ENCODE measurements around the gene MRTFA. TPM values are rescaled to one million over a fixed set of nuclear protein-coding genes. Genes with fewer than 3 reads are reported as not detected.

MRTFA gene
- total and polyA plus RNA-seq, 5 experiments from 2014 or later: 10.7 to 122 (median 31.0) TPM

DNA sequence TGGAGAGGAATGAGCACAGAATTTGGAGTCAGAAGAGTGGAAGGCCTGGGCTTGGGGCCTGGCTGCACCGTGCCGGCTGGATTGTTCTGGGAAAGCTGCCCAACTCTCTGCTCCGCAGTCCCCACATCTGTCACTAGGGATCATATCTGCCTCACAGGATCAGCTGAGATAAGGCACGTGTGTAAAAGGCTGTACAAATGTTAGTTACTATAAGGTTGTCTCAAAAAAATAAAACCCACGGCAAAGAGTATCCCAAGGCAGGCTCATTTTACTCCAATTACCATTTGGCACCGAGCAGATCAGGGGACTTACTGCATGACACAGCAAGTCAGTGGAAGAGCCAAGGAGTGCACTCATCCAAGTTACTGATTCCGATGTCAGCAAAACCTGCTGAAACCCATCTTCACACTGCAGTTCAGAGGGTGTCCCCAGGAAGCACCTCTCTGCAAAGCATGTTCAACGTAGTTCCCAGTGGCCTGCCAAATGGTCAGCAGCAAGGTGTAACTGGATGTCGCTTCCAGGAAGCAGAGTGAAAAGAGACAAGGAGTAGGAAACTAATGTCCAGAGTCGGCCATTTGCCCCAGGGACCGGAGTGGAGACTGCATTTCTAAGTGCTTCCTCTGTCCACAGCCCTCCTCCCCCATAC is 18.1 kb upstream of the MRTFA start:
- no peaks in the 10 kb centered on the region for H3K9me3 Mint-ChIP-seq
- H3K27me3 Mint-ChIP-seq: no peaks in the 10 kb centered on the region
- ATAC-seq (no peak), DNase-seq (no peak)
- H3K36me3 Mint-ChIP-seq: no peaks in the 10 kb centered on the region
- H3K4me3 Mint-ChIP-seq: no peak overlapping the region
- POLR2A ChIA-PET: interaction anchor here (0.5 kb wide), 1 partner anchor 73 kb away, joined by 3 read pairs; no protein-coding TSS in a partner anchor
- no peak overlapping the region for H3K27ac Mint-ChIP-seq
- peaks cover 0 to 2% (median under 1%) of the 10 kb centered on the region in 4 donors for H3K4me1 Mint-ChIP-seq

GRCh38 chr22:40653361-40653760 is 16.8 kb upstream of the MRTFA start:
- H3K4me1 Mint-ChIP-seq: peaks cover 0 to 4% (median under 1%) of the 10 kb centered on the region in 4 donors
- DNase-seq: no peak
- H3K4me3 Mint-ChIP-seq: no peak overlapping the region
- no peaks in the 10 kb centered on the region for H3K36me3 Mint-ChIP-seq
- H3K27me3 Mint-ChIP-seq: no peaks in the 10 kb centered on the region
- ATAC-seq: no peak
- peak overlapping the region in 3 of 10 donors; percentile 35 to 51 (median 41) for H3K27ac Mint-ChIP-seq
- POLR2A ChIA-PET: no interaction called here
- no peaks in the 10 kb centered on the region for H3K9me3 Mint-ChIP-seq

DNA sequence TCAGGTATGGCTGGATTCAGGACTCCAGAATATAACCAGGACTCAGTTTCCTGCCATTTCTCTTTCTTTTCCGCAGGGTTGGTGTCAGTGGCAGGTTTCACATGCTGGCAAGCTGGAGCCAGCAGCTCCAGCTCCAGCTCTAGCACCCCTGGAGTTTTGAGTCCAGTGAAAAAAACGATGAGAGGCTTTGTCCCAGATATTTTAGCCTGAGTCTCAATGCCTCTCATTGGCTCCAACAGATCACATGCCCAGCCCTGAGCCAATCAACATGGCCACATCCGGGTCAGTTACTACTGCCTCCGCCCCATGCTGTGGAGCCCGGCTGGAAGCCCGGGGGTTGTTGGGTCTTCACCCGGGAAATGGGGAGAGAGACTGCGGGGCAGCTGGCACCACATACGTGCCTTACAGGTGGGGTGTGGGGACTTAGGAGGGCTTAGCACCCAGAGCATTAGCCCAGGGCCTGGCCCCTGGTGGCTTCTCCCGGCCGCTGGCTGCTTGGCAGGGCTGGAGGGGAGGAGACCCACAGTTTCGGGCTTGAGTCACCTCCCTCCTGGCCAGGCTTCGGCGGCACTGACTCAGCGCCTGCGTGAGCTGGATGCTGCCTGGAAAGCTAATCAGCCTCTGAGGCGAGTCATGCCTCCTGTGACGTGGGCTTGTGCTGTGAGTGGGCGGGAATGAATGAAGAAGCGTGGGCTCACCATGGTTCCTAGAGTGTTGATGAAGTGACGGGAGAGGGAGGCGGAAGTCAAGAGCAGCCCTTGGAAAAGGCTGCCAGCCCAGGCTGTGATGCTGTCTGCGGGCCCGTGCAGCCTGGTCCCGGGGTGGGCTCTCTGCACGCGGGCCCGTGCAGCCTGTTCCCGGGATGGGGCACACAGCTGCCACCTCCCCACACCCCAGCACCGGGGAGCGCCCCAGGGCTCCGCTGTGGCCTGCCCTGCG is 15.3 kb upstream of the MRTFA start:
- peak overlapping the region; percentile 61 to 78 (median 72) for H3K4me3 Mint-ChIP-seq
- peak overlapping the region in 7 of 10 donors; percentile 19 to 81 (median 73) for H3K27ac Mint-ChIP-seq
- H3K9me3 Mint-ChIP-seq: no peaks in the 10 kb centered on the region
- POLR2A ChIA-PET: no interaction called here
- peak; percentile 14 to 71 (median 43) for DNase-seq
- no peaks in the 10 kb centered on the region for H3K36me3 Mint-ChIP-seq
- no peaks in the 10 kb centered on the region for H3K27me3 Mint-ChIP-seq
- H3K4me1 Mint-ChIP-seq: peaks cover 0 to 4% (median 2%) of the 10 kb centered on the region in 4 donors
- peak; percentile 87 to 88 for ATAC-seq

DNA sequence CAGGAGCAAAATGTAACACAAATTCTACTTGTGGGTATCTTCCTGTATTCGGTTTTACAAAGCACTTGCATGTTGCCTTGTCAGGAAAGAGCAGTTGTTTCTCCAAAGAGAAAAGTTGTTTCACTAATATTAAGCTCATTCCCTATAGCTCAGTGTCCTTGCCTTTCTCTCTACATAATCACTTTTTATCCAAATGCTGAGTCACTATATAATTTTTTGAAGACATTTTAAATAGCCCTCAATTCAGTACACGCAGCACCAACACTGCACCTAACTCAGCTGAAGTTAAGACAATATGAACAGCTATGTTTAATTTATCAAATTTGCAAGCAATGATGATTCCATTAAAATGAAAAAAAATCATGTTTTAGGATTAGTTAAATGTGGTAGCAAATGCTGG is 14.5 kb upstream of the MRTFA start:
- no peaks in the 10 kb centered on the region for H3K36me3 Mint-ChIP-seq
- no peaks in the 10 kb centered on the region for H3K27me3 Mint-ChIP-seq
- H3K4me3 Mint-ChIP-seq: no peak overlapping the region
- ATAC-seq (no peak), DNase-seq (no peak)
- H3K27ac Mint-ChIP-seq: no peak overlapping the region
- POLR2A ChIA-PET: no interaction called here
- H3K9me3 Mint-ChIP-seq: no peaks in the 10 kb centered on the region
- peaks cover 4 to 7% (median 5%) of the 10 kb centered on the region in 4 donors for H3K4me1 Mint-ChIP-seq

DNA sequence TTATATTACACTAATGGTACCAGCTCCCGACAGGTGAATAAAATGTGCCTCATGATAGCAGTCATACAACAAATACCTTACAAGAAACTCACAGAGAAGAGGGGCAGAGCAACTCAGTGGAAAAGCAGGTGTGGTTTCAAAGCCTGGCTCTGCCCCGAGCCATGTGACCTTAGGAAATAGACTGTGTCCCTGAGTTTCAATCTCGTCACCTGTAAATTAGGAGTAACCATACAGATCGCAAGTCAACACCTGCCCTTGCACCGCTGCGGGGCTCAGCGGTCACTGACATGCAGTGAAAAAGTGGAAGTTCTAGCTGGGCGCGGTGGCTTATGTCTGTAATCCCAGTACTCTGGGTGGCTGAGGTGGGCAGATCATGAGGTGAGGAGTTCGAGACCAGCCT is 11.9 kb upstream of the MRTFA start:
- Mint-ChIP-seq H3K4me1 (peaks cover 4 to 11% (median 9%) of the 10 kb centered on the region in 4 donors), H3K9me3 (no peaks in the 10 kb centered on the region), H3K4me3 (no peak overlapping the region), H3K27ac (peak overlapping the region in 2 of 10 donors; percentile 44 to 69), H3K27me3 (no peaks in the 10 kb centered on the region), H3K36me3 (no peaks in the 10 kb centered on the region)
- no peak for ATAC-seq
- DNase-seq: no peak
- POLR2A ChIA-PET: no interaction called here

DNA sequence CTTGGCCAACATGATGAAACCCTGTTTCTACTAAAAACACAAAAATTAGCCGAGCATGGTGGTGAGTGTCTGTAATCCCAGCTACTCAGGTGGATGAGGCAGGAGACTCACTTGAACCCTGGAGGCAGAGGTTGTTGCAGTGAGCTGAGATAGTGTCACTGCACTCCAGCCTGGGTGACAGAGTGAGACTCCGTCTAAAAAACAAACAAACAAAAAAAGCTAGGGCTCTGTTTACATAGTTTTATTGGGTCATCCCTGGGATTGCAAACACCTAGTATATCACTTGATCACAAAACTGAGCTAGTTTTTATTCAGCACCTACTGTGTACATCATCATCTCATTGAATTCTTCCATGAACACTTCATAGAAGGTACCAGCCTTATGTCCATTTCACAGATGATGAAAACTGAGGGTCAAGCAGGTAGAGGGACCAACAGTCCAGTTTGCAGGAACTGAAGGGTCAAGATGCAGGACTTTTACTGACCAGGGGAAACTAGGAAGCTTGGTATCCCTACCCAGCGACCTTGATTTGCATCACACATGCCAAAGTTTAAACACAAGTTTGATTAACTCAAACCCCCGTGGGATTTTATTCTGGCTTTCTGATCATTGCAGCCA is 9.2 kb upstream of the MRTFA start:
- Mint-ChIP-seq H3K27ac (peak overlapping the region in 2 of 10 donors; percentile 53 to 65), H3K27me3 (no peaks in the 10 kb centered on the region), H3K9me3 (no peaks in the 10 kb centered on the region), H3K4me1 (peaks cover 2 to 11% (median 8%) of the 10 kb centered on the region in 4 donors), H3K36me3 (no peaks in the 10 kb centered on the region), H3K4me3 (peak overlapping the region in 1 of 10 donors; percentile 43)
- DNase-seq (no peak), ATAC-seq (peak in 1 of 2 donors; percentile 30)
- POLR2A ChIA-PET: interaction anchor here (0.6 to 1.4 kb wide), 8 partner anchors 9 to 213 kb away, joined by 3 to 5 read pairs (median 3); no protein-coding TSS in a partner anchor

GRCh38 chr22:40642316-40642715 is 5.8 kb upstream of the MRTFA start:
- Mint-ChIP-seq H3K27ac (peak overlapping the region in 1 of 10 donors; percentile 29), H3K4me1 (peaks cover 3 to 17% (median 14%) of the 10 kb centered on the region in 4 donors), H3K36me3 (no peaks in the 10 kb centered on the region), H3K4me3 (no peak overlapping the region), H3K9me3 (no peaks in the 10 kb centered on the region), H3K27me3 (no peaks in the 10 kb centered on the region)
- DNase-seq (no peak), ATAC-seq (no peak)
- POLR2A ChIA-PET: no interaction called here

DNA sequence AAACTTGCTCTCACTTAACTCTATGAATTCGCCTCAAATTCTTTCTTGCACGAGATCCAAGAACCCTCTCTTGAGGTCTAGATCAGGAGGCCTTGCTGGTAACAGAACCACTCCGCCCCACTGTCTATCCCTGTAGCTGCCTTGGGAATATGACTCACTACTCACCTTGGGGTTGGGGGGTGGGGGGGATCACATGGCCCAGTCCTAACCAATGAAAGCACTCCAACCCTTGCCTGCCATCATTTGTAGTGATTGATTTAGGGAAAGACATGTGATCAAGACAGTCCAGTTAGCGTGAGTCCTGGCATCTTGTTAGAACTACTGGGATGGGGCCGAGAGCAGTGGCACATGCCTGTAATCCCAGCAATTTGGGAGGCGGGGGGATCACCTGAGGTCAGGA is 4.8 kb upstream of the MRTFA start:
- ATAC-seq: no peak
- no peaks in the 10 kb centered on the region for H3K36me3 Mint-ChIP-seq
- POLR2A ChIA-PET: no interaction called here
- no peak overlapping the region for H3K27ac Mint-ChIP-seq
- H3K4me1 Mint-ChIP-seq: peaks cover 3 to 16% (median 12%) of the 10 kb centered on the region in 4 donors
- no peak for DNase-seq
- no peak overlapping the region for H3K4me3 Mint-ChIP-seq
- no peaks in the 10 kb centered on the region for H3K9me3 Mint-ChIP-seq
- no peaks in the 10 kb centered on the region for H3K27me3 Mint-ChIP-seq

DNA sequence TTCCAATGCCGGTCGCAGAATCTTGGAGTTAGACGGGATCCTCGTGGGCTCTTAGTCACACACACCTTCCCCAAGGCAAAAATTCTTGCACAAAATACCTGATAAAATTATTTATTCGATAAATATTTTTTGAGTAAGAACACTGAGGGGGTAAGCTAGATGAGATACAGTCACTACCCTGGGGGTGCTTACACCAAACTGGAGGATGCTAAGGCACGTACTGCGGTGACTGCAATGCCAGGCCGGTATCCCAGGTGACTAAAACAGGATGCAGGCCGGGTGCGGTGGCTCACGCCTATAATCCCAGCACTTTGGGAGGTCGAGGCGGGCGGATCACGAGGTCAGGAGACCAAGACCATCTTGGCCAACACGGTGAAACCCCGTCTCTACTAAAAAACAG is 1.7 kb upstream of the MRTFA start:
- Mint-ChIP-seq H3K36me3 (no peaks in the 10 kb centered on the region), H3K27me3 (no peaks in the 10 kb centered on the region), H3K27ac (peak overlapping the region in 3 of 10 donors; percentile 86 to 98 (median 94)), H3K9me3 (no peaks in the 10 kb centered on the region), H3K4me1 (peaks cover 13 to 34% (median 25%) of the 10 kb centered on the region in 4 donors), H3K4me3 (peak overlapping the region in 9 of 10 donors; percentile 91 to 98 (median 96))
- ATAC-seq (no peak), DNase-seq (no peak)
- POLR2A ChIA-PET: interaction anchor here (0.6 to 1.1 kb wide), 5 partner anchors 12 to 657 kb away, joined by 3 to 6 read pairs (median 3); no protein-coding TSS in a partner anchor

DNA sequence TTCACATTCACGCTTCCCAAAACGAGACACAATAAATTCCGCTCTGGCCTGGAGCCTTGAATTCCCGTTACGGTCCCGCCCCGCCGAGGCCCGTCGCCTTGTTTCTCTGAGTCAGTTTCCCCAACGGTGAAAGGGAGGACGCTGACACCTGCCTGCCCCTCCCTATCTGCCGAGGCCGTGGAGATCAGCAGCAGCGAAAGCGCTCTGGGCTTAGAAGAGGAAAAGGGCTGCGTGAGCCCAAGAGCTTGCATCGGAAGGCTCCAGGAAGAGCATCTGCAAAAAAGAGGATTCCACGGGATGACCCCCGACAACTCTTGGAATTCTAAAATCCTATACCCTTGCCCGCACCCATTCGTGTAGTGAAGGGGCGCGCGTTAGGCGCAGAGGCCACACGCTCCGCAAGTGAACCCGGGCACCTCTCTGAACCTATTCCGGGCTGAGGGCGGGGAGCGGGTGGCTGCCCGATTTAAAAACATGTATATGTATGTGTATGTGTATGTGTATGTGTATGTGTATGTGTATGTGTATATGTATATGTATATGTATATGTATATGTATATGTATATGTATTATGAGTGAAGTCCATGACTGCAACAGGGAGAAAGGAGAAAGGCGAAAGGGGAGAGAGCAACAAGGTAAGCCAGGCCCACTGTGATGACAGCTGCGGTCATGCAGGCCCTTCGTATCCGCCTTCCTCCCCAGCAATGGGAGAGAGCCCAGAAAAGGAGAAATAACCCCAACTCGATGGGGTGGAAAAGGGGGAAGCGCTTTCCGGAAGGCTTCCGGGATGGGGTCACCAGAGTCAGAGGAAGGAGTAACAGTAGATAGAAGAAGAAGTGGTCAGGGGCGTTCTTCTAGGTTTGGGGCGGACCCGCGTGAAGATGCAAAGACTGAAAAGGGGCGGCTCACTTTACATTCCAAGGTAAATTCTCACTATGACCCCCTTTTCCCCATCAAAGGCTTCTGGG is 948 bp upstream of the MRTFA start:
- ATAC-seq (peak; percentile 31 to 37), DNase-seq (peak in 5 of 10 donors; percentile 25 to 75 (median 34))
- Mint-ChIP-seq H3K27ac (peak overlapping the region; percentile 93 to 98 (median 96)), H3K27me3 (no peaks in the 10 kb centered on the region), H3K4me3 (peak overlapping the region; percentile 91 to 98 (median 96)), H3K4me1 (peaks cover 16 to 38% (median 32%) of the 10 kb centered on the region in 4 donors), H3K36me3 (no peaks in the 10 kb centered on the region), H3K9me3 (no peaks in the 10 kb centered on the region)
- POLR2A ChIA-PET: interaction anchor here (0.6 to 1.9 kb wide), 10 partner anchors 9 to 593 kb away, joined by 3 to 17 read pairs (median 3); partner anchors contain the start of genes RBX1 and ST13

GRCh38 chr22:40635940-40636379 is 559 bp downstream of the MRTFA start:
- H3K9me3 Mint-ChIP-seq: no peaks in the 10 kb centered on the region
- DNase-seq: peak in 2 of 10 donors; percentile 3 to 20
- peak in 1 of 2 donors; percentile 1 for ATAC-seq
- H3K4me3 Mint-ChIP-seq: peak overlapping the region; percentile 79 to 97 (median 92)
- POLR2A ChIA-PET: interaction anchor here (0.5 to 1.9 kb wide), 7 partner anchors 97 to 592 kb away, joined by 3 to 17 read pairs (median 3); partner anchors contain the start of gene ST13
- no peaks in the 10 kb centered on the region for H3K27me3 Mint-ChIP-seq
- peak overlapping the region in 9 of 10 donors; percentile 37 to 95 (median 91) for H3K27ac Mint-ChIP-seq
- no peaks in the 10 kb centered on the region for H3K36me3 Mint-ChIP-seq
- peaks cover 24 to 49% (median 44%) of the 10 kb centered on the region in 4 donors for H3K4me1 Mint-ChIP-seq
